Loucy (cell line): Measurements from ENCODE around the gene FXYD3.

Experiments
- H2AFZ ChIP-seq: fragments of 200-600 bp; sonication (generic); 2 replicates; pipeline ENCODE4 v1.6.0; 2016; ENCODE audit warnings: antibody characterized with exemption, mild to moderate bottlenecking, low read length, moderate library complexity
- H3F3A ChIP-seq: fragments of 200-600 bp; 2 replicates; pipeline ENCODE4 v1.6.0; 2016; ENCODE audit warnings: antibody characterized with exemption, low read depth, mild to moderate bottlenecking
- H3K27me3 ChIP-seq: fragments of 200-600 bp; sonication (generic); 2 replicates; pipeline ENCODE4 v1.6.1; 2014; ENCODE audit warnings: low read length, mild to moderate bottlenecking; ENCODE audit not compliant: insufficient read depth, poor library complexity, severe bottlenecking
- H3K36me3 ChIP-seq: fragments of 200-600 bp; sonication (generic); 2 replicates; pipeline ENCODE4 v1.6.1; 2016; ENCODE audit warnings: low read length; ENCODE audit not compliant: insufficient read depth
- H3K4me1 ChIP-seq: fragments of 200-600 bp; sonication (generic); 2 replicates; pipeline ENCODE4 v1.5.1; 2014; ENCODE audit warnings: low read length, mild to moderate bottlenecking; ENCODE audit not compliant: insufficient read depth, poor library complexity, severe bottlenecking
- H3K4me2 ChIP-seq: fragments of 200-600 bp; sonication (generic); 2 replicates; pipeline ENCODE4 v1.6.0; 2014; ENCODE audit warnings: antibody characterized with exemption, low read length, low read depth, mild to moderate bottlenecking; ENCODE audit not compliant: poor library complexity, severe bottlenecking
- H3K4me3 ChIP-seq: fragments of 200-600 bp; sonication (generic); 2 replicates; pipeline ENCODE4 v1.5.1; 2014; ENCODE audit warnings: low read length, mild to moderate bottlenecking, mixed read lengths; ENCODE audit not compliant: poor library complexity, severe bottlenecking
- H3K79me2 ChIP-seq: fragments of 200-600 bp; sonication (generic); 2 replicates; pipeline ENCODE4 v1.6.1; 2014; ENCODE audit warnings: low read length; ENCODE audit not compliant: insufficient read depth
- H3K9ac ChIP-seq: fragments of 200-600 bp; sonication (generic); 2 replicates; pipeline ENCODE4 v1.6.0; 2014; ENCODE audit warnings: mild to moderate bottlenecking, low read depth, low read length, moderate library complexity; ENCODE audit not compliant: poor library complexity, severe bottlenecking
- H3K9me2 ChIP-seq: fragments of 200-600 bp; sonication (generic); replicated peaks from 2 replicates; pipeline ENCODE4 v1.6.1; 2016; ENCODE audit warnings: low read depth, low read length, mixed read lengths
- H3K9me3 ChIP-seq: fragments of 200-600 bp; sonication (generic); 2 replicates; pipeline ENCODE4 v1.6.1; 2014; ENCODE audit warnings: mild to moderate bottlenecking, antibody characterized with exemption, low read length, low read depth; ENCODE audit not compliant: insufficient read depth
- H4K20me1 ChIP-seq: fragments of 200-600 bp; sonication (generic); 2 replicates; pipeline ENCODE4 v1.6.0; 2014; ENCODE audit warnings: antibody characterized with exemption, low read length, mild to moderate bottlenecking; ENCODE audit not compliant: insufficient read depth, poor library complexity, severe bottlenecking
- EZH2phosphoT487 ChIP-seq: fragments of 200-600 bp; IDR thresholded peaks from 2 replicates; pipeline ENCODE4 v1.6.1; 2018; ENCODE audit warnings: antibody characterized with exemption, mild to moderate bottlenecking, moderate library complexity, borderline replicate concordance
- TF ChIP-seq, protein P1 (sequence below): fragments of 200-600 bp; sonication (generic); conservative IDR thresholded peaks from 2 replicates; pipeline ENCODE4 v1.5.1; 2014; ENCODE audit warnings: mild to moderate bottlenecking, antibody characterized with exemption, low read length

The FXYD3 gene

DNA sequence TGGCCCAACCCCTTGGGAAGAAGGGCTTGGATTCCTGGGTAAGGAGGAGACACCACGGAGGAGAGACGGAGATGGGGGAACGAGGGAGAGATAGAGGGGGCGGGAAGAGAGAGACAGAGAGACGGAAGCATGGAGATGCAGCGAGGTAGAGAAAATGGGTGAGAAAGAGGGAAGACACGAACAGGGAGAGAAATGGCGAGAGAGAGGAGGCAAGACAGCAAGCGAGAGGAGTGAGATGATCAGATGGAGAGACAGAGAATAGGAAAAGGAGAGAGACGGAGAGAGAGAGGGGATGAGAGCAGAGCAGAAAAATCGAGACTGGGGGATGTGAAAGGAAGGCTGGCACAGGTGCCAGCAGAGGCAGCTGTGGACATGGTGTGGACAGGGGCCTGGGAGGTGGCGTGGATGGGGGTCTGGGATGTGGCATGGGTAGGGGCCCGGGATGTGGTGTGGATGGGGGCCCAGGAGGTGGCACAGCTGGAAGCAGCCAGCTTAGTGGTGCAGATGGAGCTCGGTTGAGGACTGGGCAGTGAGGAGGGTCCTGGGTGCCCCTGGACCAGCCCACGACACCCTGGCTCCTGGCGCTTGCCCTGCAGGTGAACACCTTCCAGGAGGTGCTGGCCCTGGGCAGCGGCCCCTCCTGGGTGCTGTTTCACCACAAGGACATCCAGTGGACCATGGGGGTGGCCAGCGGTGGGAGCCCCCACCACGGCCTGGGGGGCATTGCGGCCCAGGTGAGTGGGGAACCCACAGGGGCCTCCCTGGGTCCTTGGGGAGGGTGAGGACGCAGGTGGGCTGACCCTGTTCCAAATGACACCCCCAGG is 40.2 kb upstream of the FXYD3 start:
- Histone ChIP-seq H3K9me2 (no peaks in the 10 kb centered on the region), H3F3A (no peaks in the 10 kb centered on the region), H3K9ac (no peak overlapping the region), H3K9me3 (no peaks in the 10 kb centered on the region), H3K36me3 (no peaks in the 10 kb centered on the region), H3K4me3 (no peak overlapping the region), H3K4me2 (no peak overlapping the region), H3K79me2 (no peaks in the 10 kb centered on the region), H2AFZ (no peak overlapping the region), H4K20me1 (no peaks in the 10 kb centered on the region), H3K4me1 (no peaks in the 10 kb centered on the region), H3K27me3 (no peaks in the 10 kb centered on the region)
- no peak for TF ChIP-seq EZH2phosphoT487
- TF ChIP-seq, protein P1, sequence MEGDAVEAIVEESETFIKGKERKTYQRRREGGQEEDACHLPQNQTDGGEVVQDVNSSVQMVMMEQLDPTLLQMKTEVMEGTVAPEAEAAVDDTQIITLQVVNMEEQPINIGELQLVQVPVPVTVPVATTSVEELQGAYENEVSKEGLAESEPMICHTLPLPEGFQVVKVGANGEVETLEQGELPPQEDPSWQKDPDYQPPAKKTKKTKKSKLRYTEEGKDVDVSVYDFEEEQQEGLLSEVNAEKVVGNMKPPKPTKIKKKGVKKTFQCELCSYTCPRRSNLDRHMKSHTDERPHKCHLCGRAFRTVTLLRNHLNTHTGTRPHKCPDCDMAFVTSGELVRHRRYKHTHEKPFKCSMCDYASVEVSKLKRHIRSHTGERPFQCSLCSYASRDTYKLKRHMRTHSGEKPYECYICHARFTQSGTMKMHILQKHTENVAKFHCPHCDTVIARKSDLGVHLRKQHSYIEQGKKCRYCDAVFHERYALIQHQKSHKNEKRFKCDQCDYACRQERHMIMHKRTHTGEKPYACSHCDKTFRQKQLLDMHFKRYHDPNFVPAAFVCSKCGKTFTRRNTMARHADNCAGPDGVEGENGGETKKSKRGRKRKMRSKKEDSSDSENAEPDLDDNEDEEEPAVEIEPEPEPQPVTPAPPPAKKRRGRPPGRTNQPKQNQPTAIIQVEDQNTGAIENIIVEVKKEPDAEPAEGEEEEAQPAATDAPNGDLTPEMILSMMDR, result no peak

DNA sequence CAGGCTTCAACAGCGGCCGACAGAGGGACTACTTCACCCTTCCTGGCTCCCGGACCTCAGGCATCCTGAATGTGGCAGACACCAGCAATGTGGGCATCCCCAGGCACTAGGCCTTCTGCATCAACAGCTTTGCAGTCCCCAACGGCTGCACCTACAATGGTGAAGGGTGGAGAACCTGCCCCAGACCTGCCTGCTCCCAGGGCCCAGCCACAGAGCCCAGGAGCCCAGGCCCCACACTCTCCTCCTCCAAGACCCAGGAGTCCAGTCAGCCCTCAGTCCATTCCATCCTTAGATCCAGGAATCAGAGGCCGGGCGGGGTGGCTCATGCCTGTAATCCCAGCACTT is 39.6 kb upstream of the FXYD3 start:
- TF ChIP-seq EZH2phosphoT487, result no peak
- TF ChIP-seq, protein P1, result no peak
- H3K9me3 ChIP-seq, result no peaks in the 10 kb centered on the region
- H3K36me3 ChIP-seq, result no peaks in the 10 kb centered on the region
- H3F3A ChIP-seq, result no peaks in the 10 kb centered on the region
- no peaks in the 10 kb centered on the region for H4K20me1 ChIP-seq
- no peaks in the 10 kb centered on the region for H3K4me1 ChIP-seq
- no peak overlapping the region for H2AFZ ChIP-seq
- H3K79me2 ChIP-seq, result no peaks in the 10 kb centered on the region
- H3K27me3 ChIP-seq, result no peaks in the 10 kb centered on the region
- no peak overlapping the region for H3K4me2 ChIP-seq
- no peak overlapping the region for H3K9ac ChIP-seq
- H3K9me2 ChIP-seq, result no peaks in the 10 kb centered on the region
- H3K4me3 ChIP-seq, result no peak overlapping the region

DNA sequence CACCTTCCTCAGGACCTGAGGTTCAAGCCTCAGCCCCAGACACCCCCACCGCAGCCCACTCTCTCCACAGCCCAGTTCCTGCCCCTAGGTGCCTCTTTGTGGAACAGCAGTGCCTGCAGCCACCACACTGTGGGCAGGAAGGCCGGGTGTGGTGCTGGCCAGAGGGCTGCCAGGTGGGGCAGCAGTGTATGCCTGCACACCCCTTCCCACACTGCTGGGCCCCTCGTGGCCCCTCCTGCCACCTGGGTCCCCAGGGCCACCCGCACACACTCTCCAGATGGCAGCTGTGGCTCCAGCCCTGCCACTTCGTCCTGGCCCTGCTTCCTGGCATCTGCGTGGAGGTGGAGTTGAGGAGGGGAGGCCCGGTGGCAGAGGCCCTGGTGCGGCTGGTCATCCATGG is 39.0 kb upstream of the FXYD3 start:
- TF ChIP-seq, protein P1, result no peak; the same call in 1 of the 2 replicates
- TF ChIP-seq EZH2phosphoT487, result no peak
- no peaks in the 10 kb centered on the region for H3K9me3 ChIP-seq
- no peak overlapping the region for H3K4me3 ChIP-seq
- H3F3A ChIP-seq, result no peaks in the 10 kb centered on the region
- no peaks in the 10 kb centered on the region for H3K36me3 ChIP-seq
- no peak overlapping the region for H3K9ac ChIP-seq
- no peaks in the 10 kb centered on the region for H3K27me3 ChIP-seq
- H3K9me2 ChIP-seq, result no peaks in the 10 kb centered on the region
- no peak overlapping the region for H2AFZ ChIP-seq
- no peak overlapping the region for H3K4me2 ChIP-seq
- no peaks in the 10 kb centered on the region for H3K4me1 ChIP-seq
- no peaks in the 10 kb centered on the region for H3K79me2 ChIP-seq
- no peaks in the 10 kb centered on the region for H4K20me1 ChIP-seq
